ENCODE data around the gene PSMC3IP.
"Not testable (repeated sequence)": the region's sequence is repeated elsewhere in the genome, so short reads cannot be mapped to it uniquely, and the experiment has no call there.

The PSMC3IP gene

GRCh38 chr17:42560246-42560645 is 17.3 kb downstream of the PSMC3IP start:
- no peak for DNase-seq (ENCODE audit: low spot score)

GRCh38 chr17:42559075-42559474 is 18.5 kb downstream of the PSMC3IP start:
- no peak for DNase-seq (ENCODE audit: low spot score)

- not testable (repeated sequence) for DNase-seq (ENCODE audit: low spot score)
These were observed 21.4 kb downstream of the PSMC3IP start for GRCh38 chr17:42555961-42556617.

DNA sequence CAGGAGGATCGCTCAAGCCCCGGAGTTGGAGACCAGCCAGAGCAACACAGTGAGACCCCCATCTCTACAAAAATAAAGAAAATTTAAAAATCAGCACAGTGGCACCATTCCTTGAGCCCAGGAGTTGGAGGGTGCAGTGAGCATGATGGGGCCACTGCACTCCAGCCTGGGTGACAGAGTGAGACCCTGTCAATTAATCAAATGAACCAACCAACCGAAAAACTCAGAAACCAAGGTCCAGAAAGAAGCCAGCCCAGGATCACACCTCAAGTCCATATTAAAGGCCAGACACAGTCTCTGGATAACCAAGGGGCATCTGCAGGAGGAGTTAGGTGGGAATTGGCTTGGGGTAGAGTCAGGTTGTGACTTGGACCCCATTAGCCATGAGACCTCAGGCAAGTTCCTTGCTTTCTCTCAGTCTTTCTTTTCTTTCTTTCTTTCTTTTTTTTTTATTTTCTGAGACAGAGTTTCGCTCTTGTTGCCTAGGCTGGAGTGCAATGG is 22.4 kb downstream of the PSMC3IP start:
- DNase-seq (ENCODE audit: low spot score) = no peak

- DNase-seq (ENCODE audit: low spot score) = peak; percentile 77
These were observed 23.0 kb downstream of the PSMC3IP start for GRCh38 chr17:42554250-42555121.

DNA sequence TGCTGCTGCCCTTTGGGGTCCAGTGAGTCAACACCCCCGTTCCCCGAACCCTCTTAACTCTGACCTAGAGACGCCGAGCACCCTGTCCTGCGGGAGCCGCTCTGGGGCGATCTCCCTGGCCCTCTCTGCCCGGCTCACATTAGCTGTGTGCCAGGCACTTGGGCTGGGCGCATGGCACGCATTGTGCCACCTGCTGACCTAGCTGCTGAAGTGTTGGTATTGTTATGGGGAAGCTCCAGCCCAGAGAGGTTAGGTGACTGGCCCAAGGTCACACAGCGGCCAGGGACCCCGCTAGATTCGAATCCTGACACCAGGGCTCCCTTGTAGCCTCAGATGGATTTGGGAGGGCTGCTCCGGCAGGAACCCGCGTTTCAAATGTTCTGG is 23.7 kb downstream of the PSMC3IP start:
- DNase-seq (ENCODE audit: low spot score) = no peak

DNA sequence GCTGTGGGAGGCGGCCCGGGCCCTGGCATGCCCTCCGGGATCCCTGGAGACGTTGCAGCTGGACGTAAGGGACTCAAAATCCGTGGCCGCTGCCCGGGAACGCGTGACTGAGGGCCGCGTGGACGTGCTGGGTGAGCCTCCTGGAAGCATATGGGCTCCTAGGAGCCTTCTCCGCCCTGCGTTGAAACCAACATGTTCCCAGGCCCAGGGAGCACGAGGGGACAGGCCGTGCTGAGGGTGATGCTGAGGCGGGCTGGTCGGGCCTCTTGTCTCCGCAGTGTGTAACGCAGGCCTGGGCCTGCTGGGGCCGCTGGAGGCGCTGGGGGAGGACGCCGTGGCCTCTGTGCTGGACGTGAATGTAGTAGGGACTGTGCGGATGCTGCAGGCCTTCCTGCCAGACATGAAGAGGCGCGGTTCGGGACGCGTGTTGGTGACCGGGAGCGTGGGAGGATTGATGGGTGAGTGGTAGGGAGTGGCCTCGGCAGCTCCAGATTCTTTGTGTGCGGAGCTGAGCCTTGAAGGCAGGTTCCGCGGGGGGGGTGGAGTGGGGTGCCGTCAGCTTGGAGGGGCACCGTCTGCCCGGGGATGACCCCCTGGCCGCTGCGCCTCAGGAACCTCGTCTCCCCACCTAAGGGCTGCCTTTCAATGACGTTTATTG is 24.2 kb downstream of the PSMC3IP start:
- no peak for DNase-seq (ENCODE audit: low spot score)

DNA sequence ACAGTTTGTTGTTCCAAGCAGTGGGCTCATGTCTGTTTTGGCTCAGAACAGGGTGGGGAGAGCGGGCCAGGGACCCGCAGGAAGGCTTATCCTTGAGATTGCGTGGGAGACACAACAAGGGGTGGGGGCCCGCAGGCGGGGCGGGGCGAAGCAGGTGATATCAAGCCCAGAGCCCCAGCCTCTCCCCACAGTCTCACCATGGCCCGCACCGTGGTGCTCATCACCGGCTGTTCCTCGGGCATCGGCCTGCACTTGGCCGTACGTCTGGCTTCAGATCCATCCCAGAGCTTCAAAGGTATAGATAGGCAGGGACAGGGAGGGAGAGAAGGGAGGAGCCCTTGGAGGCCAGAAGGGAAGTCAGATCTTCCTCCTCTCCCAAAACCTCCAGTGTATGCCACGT is 24.8 kb downstream of the PSMC3IP start, which contains the start of gene HSD17B1:
Gene HSD17B1 (plus strand): TSS at position 188 of the 400 bp plus-strand sequence. CDS start 11 bp downstream, at position 199.
- not testable (repeated sequence) for DNase-seq (ENCODE audit: low spot score)

DNA sequence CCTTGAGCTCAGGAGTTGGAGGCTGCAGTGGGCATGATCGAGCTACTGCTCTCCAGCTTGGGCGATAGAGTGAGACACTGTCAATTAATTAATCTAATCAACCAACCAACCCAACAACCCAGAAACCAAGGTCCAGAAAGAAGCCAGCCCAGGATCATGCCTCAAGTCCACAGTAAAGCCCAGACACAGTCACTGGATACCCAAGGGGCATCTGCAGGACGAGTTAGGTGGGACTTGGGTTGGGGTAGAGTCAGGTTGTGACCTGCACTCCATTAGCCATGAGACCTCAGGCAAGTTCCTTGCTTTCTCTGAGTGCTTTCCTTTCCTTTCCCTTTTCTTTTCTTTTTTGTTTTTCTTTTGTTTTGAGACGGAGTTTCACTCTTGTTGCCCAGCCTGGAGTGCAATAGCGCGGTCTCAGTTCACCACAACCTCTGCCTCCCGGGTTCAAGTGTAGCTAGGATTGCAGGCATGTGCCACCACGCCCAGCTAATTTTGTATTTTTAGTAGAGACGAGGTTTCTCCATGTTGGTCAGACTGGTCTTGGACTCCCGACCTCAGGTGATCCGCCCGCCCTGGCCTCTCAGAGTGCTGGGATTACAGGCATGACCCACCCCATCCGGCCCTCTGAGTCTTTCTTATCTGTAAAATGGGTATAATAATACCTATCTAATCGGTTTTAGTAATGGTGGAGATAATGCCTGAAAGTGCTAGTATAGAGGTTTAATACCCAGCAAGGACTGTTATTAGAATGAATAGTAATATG is 28.4 kb downstream of the PSMC3IP start:
- DNase-seq (ENCODE audit: low spot score) = no peak

- DNase-seq (ENCODE audit: low spot score) = peak; percentile 79
These were observed 29.3 kb downstream of the PSMC3IP start for GRCh38 chr17:42548070-42548837.

GRCh38 chr17:42547698-42548069 is 29.8 kb downstream of the PSMC3IP start:
- no peak for DNase-seq (ENCODE audit: low spot score)

- no peak for DNase-seq (ENCODE audit: low spot score)
These were observed 30.5 kb downstream of the PSMC3IP start for GRCh38 chr17:42547001-42547461.

- not testable (repeated sequence) for DNase-seq (ENCODE audit: low spot score)
These were observed 31.6 kb downstream of the PSMC3IP start for GRCh38 chr17:42545755-42546505.

DNA sequence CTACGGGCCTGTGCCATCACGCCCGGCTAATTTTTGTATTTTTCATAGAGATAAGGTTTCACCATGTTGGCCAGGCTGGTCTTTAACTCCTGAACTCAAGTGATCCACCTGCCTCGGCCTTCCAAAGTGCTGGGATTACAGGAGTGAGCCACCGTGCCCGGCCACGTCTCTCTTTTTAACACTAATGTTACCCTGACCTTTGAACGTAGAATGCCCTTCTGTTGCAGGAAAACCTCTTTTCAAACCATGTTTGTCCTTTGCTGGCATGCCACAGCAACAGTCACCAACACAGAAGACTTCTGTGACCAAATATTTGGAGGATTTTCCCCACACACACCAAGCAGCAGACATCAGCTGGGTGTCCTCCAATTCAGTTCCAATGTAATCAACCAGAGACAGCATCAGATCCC is 32.6 kb downstream of the PSMC3IP start:
- DNase-seq (ENCODE audit: low spot score) = no peak

DNA sequence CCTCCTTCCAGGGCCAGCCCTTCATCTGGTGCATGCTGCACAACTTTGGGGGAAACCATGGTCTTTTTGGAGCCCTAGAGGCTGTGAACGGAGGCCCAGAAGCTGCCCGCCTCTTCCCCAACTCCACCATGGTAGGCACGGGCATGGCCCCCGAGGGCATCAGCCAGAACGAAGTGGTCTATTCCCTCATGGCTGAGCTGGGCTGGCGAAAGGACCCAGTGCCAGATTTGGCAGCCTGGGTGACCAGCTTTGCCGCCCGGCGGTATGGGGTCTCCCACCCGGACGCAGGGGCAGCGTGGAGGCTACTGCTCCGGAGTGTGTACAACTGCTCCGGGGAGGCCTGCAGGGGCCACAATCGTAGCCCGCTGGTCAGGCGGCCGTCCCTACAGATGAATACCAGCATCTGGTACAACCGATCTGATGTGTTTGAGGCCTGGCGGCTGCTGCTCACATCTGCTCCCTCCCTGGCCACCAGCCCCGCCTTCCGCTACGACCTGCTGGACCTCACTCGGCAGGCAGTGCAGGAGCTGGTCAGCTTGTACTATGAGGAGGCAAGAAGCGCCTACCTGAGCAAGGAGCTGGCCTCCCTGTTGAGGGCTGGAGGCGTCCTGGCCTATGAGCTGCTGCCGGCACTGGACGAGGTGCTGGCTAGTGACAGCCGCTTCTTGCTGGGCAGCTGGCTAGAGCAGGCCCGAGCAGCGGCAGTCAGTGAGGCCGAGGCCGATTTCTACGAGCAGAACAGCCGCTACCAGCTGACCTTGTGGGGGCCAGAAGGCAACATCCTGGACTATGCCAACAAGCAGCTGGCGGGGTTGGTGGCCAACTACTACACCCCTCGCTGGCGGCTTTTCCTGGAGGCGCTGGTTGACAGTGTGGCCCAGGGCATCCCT is 34.1 kb downstream of the PSMC3IP start:
- DNase-seq (ENCODE audit: low spot score) = no peak

GRCh38 chr17:42541041-42541833 is 36.3 kb downstream of the PSMC3IP start:
- peak; percentile 21 for DNase-seq (ENCODE audit: low spot score)

- DNase-seq (ENCODE audit: low spot score) = not testable (repeated sequence)
These were observed 37.0 kb downstream of the PSMC3IP start for GRCh38 chr17:42540558-42540957.

DNA sequence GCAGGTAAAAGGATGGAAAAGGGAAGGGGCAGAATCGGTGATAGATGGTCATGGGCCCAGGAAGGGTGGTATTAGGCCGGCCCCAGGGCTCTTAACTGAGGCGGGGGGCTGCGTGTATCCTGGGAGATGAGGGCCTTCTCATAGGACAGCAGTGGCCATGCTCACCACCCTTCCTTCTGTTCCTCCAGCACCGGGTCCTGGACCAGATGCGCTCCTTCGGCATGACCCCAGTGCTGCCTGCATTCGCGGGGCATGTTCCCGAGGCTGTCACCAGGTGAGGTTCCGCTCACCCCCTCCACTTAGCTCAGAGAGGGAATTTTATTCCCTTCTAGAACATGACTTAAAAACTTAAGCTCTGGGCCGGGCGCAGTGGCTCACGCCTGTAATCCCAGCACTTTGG is 39.0 kb downstream of the PSMC3IP start:
- DNase-seq (ENCODE audit: low spot score) = no peak

Data from CD4-positive, alpha-beta T cell treated with Interleukin-6 at 100 ng/mL for 8 hours (primary cell).